Fibroblast of lung (primary cell): ENCODE results near the gene ASRGL1. TPM values are rescaled to one million over a fixed set of nuclear protein-coding genes. Genes with fewer than 3 reads are reported as not detected.
"Not testable (repeated sequence)": the region's sequence is repeated elsewhere in the genome, so short reads cannot be mapped to it uniquely, and the experiment has no call there.

Source experiments
- DNase-seq, 2 donors: peaks; one replicate each; pipeline versions ENCODE4 v3.0.0 to v3.0.0-alpha.2; 2010; ENCODE audit warnings: low read depth in 2 of 2
- H2AFZ ChIP-seq: 2 replicates; pipeline ENCODE4 v1.5.1; 2012; ENCODE audit warnings: low read length, control low read depth, inconsistent platforms
- H3K27ac ChIP-seq: 2 replicates; pipeline ENCODE4 v1.5.1; 2011; ENCODE audit warnings: low read length, control low read depth; ENCODE audit not compliant: insufficient read depth
- H3K27me3 ChIP-seq: 2 replicates; pipeline ENCODE4 v1.5.1; 2011; ENCODE audit warnings: mild to moderate bottlenecking, low read length; ENCODE audit not compliant: control insufficient read depth, insufficient read depth
- H3K36me3 ChIP-seq: 2 replicates; pipeline ENCODE4 v1.5.1; 2011; ENCODE audit warnings: low read length; ENCODE audit not compliant: control insufficient read depth, insufficient read depth
- H3K4me1 ChIP-seq: 2 replicates; pipeline ENCODE4 v1.5.1; 2011; ENCODE audit warnings: low read length; ENCODE audit not compliant: control insufficient read depth, insufficient read depth; ENCODE audit errors: extremely low read depth
- H3K4me2 ChIP-seq: 2 replicates; pipeline ENCODE4 v1.5.1; 2011; ENCODE audit warnings: low read length, control low read depth; ENCODE audit not compliant: insufficient read depth; ENCODE audit errors: extremely low read depth
- H3K4me3 ChIP-seq, 4 experiments: fragments of 200-600 bp in 1 of 4; sonication (generic) in 1 of 4; replicated peaks in 1 of 4; 2 replicates each; pipeline ENCODE4 v1.5.1; 2011 to 2016; ENCODE audit warnings: low read length in 4 of 4, low read depth in 3 of 4, mild to moderate bottlenecking in 3 of 4, control low read depth in 2 of 4, inconsistent platforms in 1 of 4, mixed read lengths in 1 of 4; ENCODE audit not compliant: insufficient read depth in 1 of 4; ENCODE audit errors: control extremely low read depth in 1 of 4
- H3K79me2 ChIP-seq: 2 replicates; pipeline ENCODE4 v1.5.1; 2012; ENCODE audit warnings: mild to moderate bottlenecking, low read length, inconsistent platforms; ENCODE audit not compliant: control insufficient read depth, insufficient read depth
- H3K9ac ChIP-seq: 2 replicates; pipeline ENCODE4 v1.5.1; 2011; ENCODE audit warnings: mild to moderate bottlenecking, low read length, control low read depth; ENCODE audit not compliant: insufficient read depth
- H3K9me3 ChIP-seq: 2 replicates; pipeline ENCODE4 v1.5.1; 2012; ENCODE audit warnings: low read depth, low read length; ENCODE audit not compliant: control insufficient read depth, insufficient read depth
- H4K20me1 ChIP-seq: 2 replicates; pipeline ENCODE4 v1.5.1; 2011; ENCODE audit warnings: low read length; ENCODE audit not compliant: control insufficient read depth, insufficient read depth; ENCODE audit errors: extremely low read depth
- polyA plus RNA-seq, 2 donors: library from polyadenylated mRNA; depleted of rRNA in 1 of 2; stranded (reverse) in 1 of 2; unstranded in 1 of 2; fragments of >200 nt; gene quantifications; 2 replicates each; pipeline ENCODE4 v1.2.1, GENCODE V29; 2011 to 2012; ENCODE audit warnings: missing spikeins in 1 of 2
- total RNA-seq: library from RNA; depleted of rRNA; stranded (reverse); fragments of >200 nt; gene quantifications from 2 replicates; pipeline ENCODE4 v1.2.1, GENCODE V29; 2014
- TF ChIP-seq, protein P1 (sequence below), 2 donors: IDR thresholded peaks in 1 of 2; conservative IDR thresholded peaks in 1 of 2; 1 replicate in 1 of 2; 2 replicates in 1 of 2; pipeline ENCODE4 v1.5.1; 2011 to 2012; ENCODE audit warnings: low read length in 2 of 2, control low read depth in 1 of 2, inconsistent platforms in 1 of 2, low read depth in 1 of 2, mild to moderate bottlenecking in 1 of 2

Gene ASRGL1
- total and polyA plus RNA-seq, 2 donors (not counting 1 experiment from before 2014, with no cell fraction given), result under 0.01 to 0.22 TPM

GRCh38 chr11:62378459-62379063 is 41.3 kb downstream of the ASRGL1 start:
- H3K9ac ChIP-seq, H3K27me3 ChIP-seq, H3K4me2 ChIP-seq, H3K4me3 ChIP-seq, H3K9me3 ChIP-seq, H3K4me1 ChIP-seq, H3K36me3 ChIP-seq, H3K79me2 ChIP-seq, H4K20me1 ChIP-seq, H3K27ac ChIP-seq, H2AFZ ChIP-seq: not testable (repeated sequence)
- peak; percentile 34 to 67 for DNase-seq
- TF ChIP-seq, protein P1, sequence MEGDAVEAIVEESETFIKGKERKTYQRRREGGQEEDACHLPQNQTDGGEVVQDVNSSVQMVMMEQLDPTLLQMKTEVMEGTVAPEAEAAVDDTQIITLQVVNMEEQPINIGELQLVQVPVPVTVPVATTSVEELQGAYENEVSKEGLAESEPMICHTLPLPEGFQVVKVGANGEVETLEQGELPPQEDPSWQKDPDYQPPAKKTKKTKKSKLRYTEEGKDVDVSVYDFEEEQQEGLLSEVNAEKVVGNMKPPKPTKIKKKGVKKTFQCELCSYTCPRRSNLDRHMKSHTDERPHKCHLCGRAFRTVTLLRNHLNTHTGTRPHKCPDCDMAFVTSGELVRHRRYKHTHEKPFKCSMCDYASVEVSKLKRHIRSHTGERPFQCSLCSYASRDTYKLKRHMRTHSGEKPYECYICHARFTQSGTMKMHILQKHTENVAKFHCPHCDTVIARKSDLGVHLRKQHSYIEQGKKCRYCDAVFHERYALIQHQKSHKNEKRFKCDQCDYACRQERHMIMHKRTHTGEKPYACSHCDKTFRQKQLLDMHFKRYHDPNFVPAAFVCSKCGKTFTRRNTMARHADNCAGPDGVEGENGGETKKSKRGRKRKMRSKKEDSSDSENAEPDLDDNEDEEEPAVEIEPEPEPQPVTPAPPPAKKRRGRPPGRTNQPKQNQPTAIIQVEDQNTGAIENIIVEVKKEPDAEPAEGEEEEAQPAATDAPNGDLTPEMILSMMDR (conservative IDR thresholded peaks at IDR 0.05 in 1 of 2, IDR thresholded peaks at IDR 0.05 in 1 of 2; ENCODE audit: low read depth in 1 of 2, low read length in 2 of 2), result peak; percentile 31 to 35

GRCh38 chr11:62379586-62379985 is 42.3 kb downstream of the ASRGL1 start:
- H2AFZ ChIP-seq, H3K27ac ChIP-seq, H3K79me2 ChIP-seq, H3K27me3 ChIP-seq, H3K4me1 ChIP-seq, H3K9ac ChIP-seq, H3K36me3 ChIP-seq, DNase-seq, H3K9me3 ChIP-seq, H3K4me2 ChIP-seq, H4K20me1 ChIP-seq, H3K4me3 ChIP-seq: not testable (repeated sequence)

GRCh38 chr11:62380821-62381245 is 43.6 kb downstream of the ASRGL1 start:
- H3K79me2 ChIP-seq, H3K27me3 ChIP-seq, H3K4me3 ChIP-seq, H3K9me3 ChIP-seq, H3K4me2 ChIP-seq, H3K27ac ChIP-seq, H3K4me1 ChIP-seq, H3K36me3 ChIP-seq, H3K9ac ChIP-seq, H4K20me1 ChIP-seq, H2AFZ ChIP-seq: not testable (repeated sequence)
- DNase-seq, result peak; percentile 48 to 69
- TF ChIP-seq, protein P1 (conservative IDR thresholded peaks at IDR 0.05 in 1 of 2, IDR thresholded peaks at IDR 0.05 in 1 of 2; ENCODE audit: low read depth in 1 of 2, low read length in 2 of 2), result peak; percentile 53 to 63
